ENCODE results near the gene CEP162. TPM values are rescaled to one million over a fixed set of nuclear protein-coding genes. Genes with fewer than 3 reads are reported as not detected.

CEP162 gene
- total and polyA plus RNA-seq, 11 donors = 1.6 to 5.6 (median 4.4) TPM

DNA sequence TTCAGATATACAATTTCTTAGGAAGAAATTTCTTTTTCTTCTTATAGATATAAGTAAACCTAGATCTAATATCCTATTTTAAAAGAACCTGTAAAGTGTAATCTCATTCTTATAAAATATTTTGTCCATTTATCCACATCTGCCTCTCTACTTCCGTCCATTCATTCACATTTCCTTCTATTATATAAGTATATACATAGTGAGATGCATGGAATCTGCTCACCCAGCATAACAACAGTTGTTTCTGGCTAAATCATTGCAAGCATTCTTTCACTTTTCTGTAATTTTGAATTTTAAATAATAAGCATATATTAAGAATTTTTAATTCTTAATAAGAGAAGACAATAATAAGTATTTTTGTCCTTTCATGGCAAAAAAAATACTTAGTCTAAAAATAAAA is 45.4 kb downstream of the CEP162 start:
- peaks cover 0 to 6% (median 0%) of the 10 kb centered on the region in 12 donors for H3K9me3 ChIP-seq
- H3K36me3 ChIP-seq = peaks cover 0 to 35% (median 19%) of the 10 kb centered on the region in 9 donors
- intact Hi-C loops (cut with DNase I) = no loop called here
- ATAC-seq = no peak
- no peaks in the 10 kb centered on the region for H3K27me3 ChIP-seq
- no peak for DNase-seq
- H3K4me3 ChIP-seq = no peak overlapping the region
- no peak overlapping the region for H3K27ac ChIP-seq
- no peak for TF ChIP-seq POLR2A (IDR thresholded peaks at IDR 0.05)
- no peak for TF ChIP-seq CTCF (IDR thresholded peaks at IDR 0.05)
- H3K4me1 ChIP-seq = peaks cover 0 to 15% (median 3%) of the 10 kb centered on the region in 12 donors
- 75 to 83% (median 80%) methylated on average over 1 of the region's 1 CpG for WGBS, 4 donors

DNA sequence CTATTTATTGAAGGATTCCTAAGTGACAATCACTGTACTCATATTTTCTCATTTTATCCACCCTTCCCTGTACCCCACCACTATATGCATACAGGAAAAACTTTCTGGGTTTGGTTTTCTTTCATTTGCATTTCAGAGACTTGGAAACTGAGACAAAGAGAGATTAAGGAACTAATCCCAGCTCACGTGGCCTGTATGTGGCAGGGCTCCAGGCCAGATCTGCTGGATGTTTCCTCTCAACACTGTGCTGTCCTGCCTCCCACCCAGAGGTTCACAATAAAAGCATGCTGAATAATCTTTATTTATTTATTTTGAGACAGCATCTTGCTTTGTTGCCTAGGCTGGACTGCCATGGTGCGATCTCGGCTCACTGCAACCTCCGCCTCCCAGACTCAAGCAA is 50.2 kb downstream of the CEP162 start:
- Histone ChIP-seq H3K4me1 (peaks cover 0 to 4% (median 0%) of the 10 kb centered on the region in 12 donors), H3K4me3 (no peak overlapping the region), H3K27ac (no peak overlapping the region), H3K36me3 (peaks cover 0 to 28% (median 18%) of the 10 kb centered on the region in 9 donors), H3K9me3 (peaks cover 0 to 6% (median 0%) of the 10 kb centered on the region in 12 donors), H3K27me3 (no peaks in the 10 kb centered on the region)
- intact Hi-C loops (cut with DNase I) = no loop called here
- no peak for TF ChIP-seq CTCF (IDR thresholded peaks at IDR 0.05)
- TF ChIP-seq POLR2A (IDR thresholded peaks at IDR 0.05) = no peak
- no peak for ATAC-seq
- 78 to 85% (median 83%) methylated on average over 4 of the region's 4 CpGs for WGBS, 4 donors
- peak in 1 of 5 donors; percentile 19 for DNase-seq

DNA sequence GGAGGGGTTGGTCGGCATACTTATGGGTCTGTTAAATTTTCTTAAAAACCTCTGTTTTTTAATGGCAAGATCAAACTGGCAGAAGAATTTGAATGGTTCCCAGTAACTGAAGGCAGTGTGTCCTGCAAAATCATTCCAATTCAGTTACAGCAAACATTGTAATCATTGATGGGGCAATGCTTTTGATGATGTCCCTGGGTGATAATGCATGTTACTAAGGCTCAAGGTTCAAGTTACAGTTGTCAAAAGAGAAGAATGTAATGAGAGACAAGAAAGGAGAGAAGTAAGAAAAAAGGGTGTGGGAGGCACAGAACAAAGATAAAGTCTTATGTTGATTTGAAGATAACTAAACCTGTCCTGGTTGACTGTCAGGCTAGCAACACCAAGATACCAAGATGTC is 54.9 kb downstream of the CEP162 start:
- WGBS, 4 donors = 91 to 100% (median 98%) methylated on average over 1 of the region's 1 CpG
- Histone ChIP-seq H3K27me3 (no peaks in the 10 kb centered on the region), H3K4me3 (no peak overlapping the region), H3K27ac (no peak overlapping the region), H3K36me3 (peaks cover 0 to 54% (median 18%) of the 10 kb centered on the region in 9 donors), H3K9me3 (no peaks in the 10 kb centered on the region), H3K4me1 (peaks cover 0 to 8% (median 0%) of the 10 kb centered on the region in 12 donors)
- intact Hi-C loops (cut with DNase I) = no loop called here
- DNase-seq (no peak), ATAC-seq (no peak)
- no peak for TF ChIP-seq CTCF (IDR thresholded peaks at IDR 0.05)
- TF ChIP-seq POLR2A (IDR thresholded peaks at IDR 0.05) = no peak

DNA sequence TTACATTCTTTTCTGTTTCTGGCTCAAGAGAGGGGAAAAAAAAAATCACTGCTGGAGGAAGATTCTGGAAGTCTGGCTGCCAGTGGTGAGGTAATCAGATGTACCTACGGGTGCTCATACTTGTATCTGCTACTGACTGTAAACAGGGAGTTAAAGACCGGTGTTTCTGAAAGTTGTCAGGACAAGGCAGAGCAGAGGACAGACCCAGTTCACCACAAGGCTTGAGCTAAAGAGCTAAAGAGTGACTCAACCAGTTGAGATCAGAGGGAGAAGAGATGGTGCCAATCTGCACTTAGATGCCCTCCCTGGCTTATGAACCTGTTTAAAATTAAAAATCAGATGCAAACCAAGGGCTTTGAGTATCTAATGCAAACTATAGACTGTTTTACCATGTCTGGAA is 55.4 kb downstream of the CEP162 start:
- DNase-seq (no peak), ATAC-seq (peak in 1 of 4 donors; percentile 38)
- Histone ChIP-seq H3K4me1 (peaks cover 0 to 8% (median 0%) of the 10 kb centered on the region in 12 donors), H3K27me3 (no peaks in the 10 kb centered on the region), H3K4me3 (no peak overlapping the region), H3K9me3 (no peaks in the 10 kb centered on the region), H3K36me3 (peaks cover 0 to 54% (median 18%) of the 10 kb centered on the region in 9 donors), H3K27ac (no peak overlapping the region)
- WGBS, 4 donors = 43 to 67% (median 56%) methylated on average over 2 of the region's 2 CpGs
- intact Hi-C loops (cut with DNase I) = no loop called here
- TF ChIP-seq POLR2A (IDR thresholded peaks at IDR 0.05) = no peak
- TF ChIP-seq CTCF (IDR thresholded peaks at IDR 0.05) = no peak

All from heart left ventricle (tissue), 16 donors.